HepG2 (cell line): Measurements from ENCODE around the gene HLF. TPM values are rescaled to one million over a fixed set of nuclear protein-coding genes. Genes with fewer than 3 reads are reported as not detected.

Source experiments
- CBX2 ChIP-seq, 2 experiments: fragments of 200-600 bp in 1 of 2; sonication (generic); formaldehyde crosslinking in 1 of 2; IDR thresholded peaks; 2 replicates each; pipeline versions ENCODE4 v1.7.0 to v1.8.1; 2018 to 2022; ENCODE audit warnings: low read depth in 2 of 2, low read length in 1 of 2, mild to moderate bottlenecking in 1 of 2, missing genetic modification reagents in 1 of 2
- CHD4 ChIP-seq: fragments of 200-600 bp; sonication (generic); IDR thresholded peaks from 2 replicates; pipeline ENCODE4 v1.7.0; 2017; ENCODE audit warnings: mild to moderate bottlenecking, low read length, borderline replicate concordance
- FOXK2 ChIP-seq: fragments of 450-650 bp; IDR thresholded peaks from 2 replicates; pipeline ENCODE4 v1.6.1; 2016
- GFI1 ChIP-seq: sonication (generic); formaldehyde crosslinking; IDR thresholded peaks from 2 replicates; pipeline ENCODE4 v1.5.0; 2020; ENCODE audit warnings: missing genetic modification reagents, mild to moderate bottlenecking, borderline replicate concordance
- HOXA9 ChIP-seq: sonication (generic); formaldehyde crosslinking; IDR thresholded peaks from 2 replicates; pipeline ENCODE4 v1.8.1; 2022; ENCODE audit warnings: missing genetic modification reagents, mild to moderate bottlenecking, moderate library complexity, borderline replicate concordance
- ISX ChIP-seq: sonication (generic); formaldehyde crosslinking; conservative IDR thresholded peaks from 2 replicates; pipeline ENCODE4 v1.5.0; 2020; ENCODE audit warnings: missing genetic modification reagents
- JARID2 ChIP-seq: sonication (generic); formaldehyde crosslinking; IDR thresholded peaks from 2 replicates; pipeline ENCODE4 v1.8.1; 2023; ENCODE audit warnings: missing genetic modification reagents, inconsistent platforms; ENCODE audit not compliant: insufficient replicate concordance
- MAF1 ChIP-seq: sonication (generic); formaldehyde crosslinking; IDR thresholded peaks from 2 replicates; pipeline ENCODE4 v1.5.0; 2020; ENCODE audit warnings: missing genetic modification reagents, borderline replicate concordance
- MYNN ChIP-seq: sonication (generic); formaldehyde crosslinking; IDR thresholded peaks from 2 replicates; pipeline ENCODE4 v1.4.0; 2020; ENCODE audit warnings: mild to moderate bottlenecking, low read depth, missing genetic modification reagents
- SIN3B ChIP-seq: fragments of 150-350 bp; IDR thresholded peaks from 2 replicates; pipeline ENCODE4 v1.6.1; 2014; ENCODE audit warnings: low read length
- ZNF143 ChIP-seq: sonication (generic); formaldehyde crosslinking; IDR thresholded peaks from 2 replicates; pipeline ENCODE4 v1.4.0; 2020; ENCODE audit warnings: missing genetic modification reagents
- ZNF260 ChIP-seq: sonication (generic); formaldehyde crosslinking; IDR thresholded peaks from 2 replicates; pipeline ENCODE4 v1.4.0; 2020; ENCODE audit warnings: missing genetic modification reagents, low read depth, mild to moderate bottlenecking, borderline replicate concordance
- ZNF615 ChIP-seq: sonication (generic); formaldehyde crosslinking; IDR thresholded peaks from 2 replicates; pipeline ENCODE4 v1.5.0; 2020; ENCODE audit warnings: mild to moderate bottlenecking, missing genetic modification reagents, borderline replicate concordance
- ZNF660 ChIP-seq: sonication (generic); formaldehyde crosslinking; IDR thresholded peaks from 2 replicates; pipeline ENCODE4 v1.5.1; 2020; ENCODE audit warnings: mild to moderate bottlenecking, low read depth, missing genetic modification reagents, borderline replicate concordance
- ZNF850 ChIP-seq: sonication (generic); formaldehyde crosslinking; conservative IDR thresholded peaks from 2 replicates; pipeline ENCODE4 v1.9.0; 2021; ENCODE audit warnings: mild to moderate bottlenecking, missing genetic modification reagents
- ZSCAN30 ChIP-seq: sonication (generic); formaldehyde crosslinking; IDR thresholded peaks from 2 replicates; pipeline ENCODE4 v1.5.0; 2020; ENCODE audit warnings: mild to moderate bottlenecking, missing genetic modification reagents
- polyA plus RNA-seq, 8 experiments: library from polyadenylated mRNA; depleted of rRNA in 3 of 8; stranded (reverse) in 7 of 8; unstranded in 1 of 8; fragments of >200 nt; fragmentation: Illumina TruSeq in 4 of 8; extraction: Trizol in 4 of 8; gene quantifications; 2 replicates each; pipeline versions ENCODE4 v1.2.1 to v1.2.3, GENCODE V29; 2011 to 2016; ENCODE audit warnings: low read depth in 4 of 8, missing spikeins in 1 of 8, mixed read lengths in 1 of 8; ENCODE audit not compliant: insufficient read depth in 1 of 8
- total RNA-seq, 5 experiments: library from RNA; depleted of rRNA; stranded (reverse); fragments of >200 nt; fragmentation: Illumina TruSeq; extraction: Trizol; gene quantifications; 2 replicates each; pipeline ENCODE4 v1.2.3, GENCODE V29; 2016; ENCODE audit warnings: low read depth in 1 of 5
- TF ChIP-seq, protein P1 (sequence below): sonication (generic); formaldehyde crosslinking; IDR thresholded peaks from 2 replicates; pipeline ENCODE4 v1.8.0; 2023; ENCODE audit warnings: mild to moderate bottlenecking, missing genetic modification reagents
- TF ChIP-seq, protein P2 (sequence below): sonication (generic); formaldehyde crosslinking; IDR thresholded peaks from 2 replicates; pipeline ENCODE4 v1.5.1; 2020; ENCODE audit warnings: mild to moderate bottlenecking, missing genetic modification reagents, borderline replicate concordance
- TF ChIP-seq, protein P3 (sequence below): sonication (generic); formaldehyde crosslinking; IDR thresholded peaks from 2 replicates; pipeline ENCODE4 v1.4.0; 2020; ENCODE audit warnings: missing genetic modification reagents
- TF ChIP-seq, protein P4 (sequence below): IDR thresholded peaks from 2 replicates; pipeline ENCODE4 v1.6.1; 2016; ENCODE audit warnings: low read depth, borderline replicate concordance
- TF ChIP-seq, protein P5 (sequence below): sonication (generic); formaldehyde crosslinking; IDR thresholded peaks from 2 replicates; pipeline ENCODE4 v1.4.0; 2020; ENCODE audit warnings: missing genetic modification reagents, borderline replicate concordance
- TF ChIP-seq, protein P6 (sequence below): sonication (generic); formaldehyde crosslinking; IDR thresholded peaks from 2 replicates; pipeline ENCODE4 v1.5.0; 2020; ENCODE audit warnings: mild to moderate bottlenecking, missing genetic modification reagents

The HLF gene
- total and polyA plus RNA-seq, 2 of the 13 experiments (the other 11 are each of a cell fraction or from before 2014, with no cell fraction given) = 202 to 346 TPM

DNA sequence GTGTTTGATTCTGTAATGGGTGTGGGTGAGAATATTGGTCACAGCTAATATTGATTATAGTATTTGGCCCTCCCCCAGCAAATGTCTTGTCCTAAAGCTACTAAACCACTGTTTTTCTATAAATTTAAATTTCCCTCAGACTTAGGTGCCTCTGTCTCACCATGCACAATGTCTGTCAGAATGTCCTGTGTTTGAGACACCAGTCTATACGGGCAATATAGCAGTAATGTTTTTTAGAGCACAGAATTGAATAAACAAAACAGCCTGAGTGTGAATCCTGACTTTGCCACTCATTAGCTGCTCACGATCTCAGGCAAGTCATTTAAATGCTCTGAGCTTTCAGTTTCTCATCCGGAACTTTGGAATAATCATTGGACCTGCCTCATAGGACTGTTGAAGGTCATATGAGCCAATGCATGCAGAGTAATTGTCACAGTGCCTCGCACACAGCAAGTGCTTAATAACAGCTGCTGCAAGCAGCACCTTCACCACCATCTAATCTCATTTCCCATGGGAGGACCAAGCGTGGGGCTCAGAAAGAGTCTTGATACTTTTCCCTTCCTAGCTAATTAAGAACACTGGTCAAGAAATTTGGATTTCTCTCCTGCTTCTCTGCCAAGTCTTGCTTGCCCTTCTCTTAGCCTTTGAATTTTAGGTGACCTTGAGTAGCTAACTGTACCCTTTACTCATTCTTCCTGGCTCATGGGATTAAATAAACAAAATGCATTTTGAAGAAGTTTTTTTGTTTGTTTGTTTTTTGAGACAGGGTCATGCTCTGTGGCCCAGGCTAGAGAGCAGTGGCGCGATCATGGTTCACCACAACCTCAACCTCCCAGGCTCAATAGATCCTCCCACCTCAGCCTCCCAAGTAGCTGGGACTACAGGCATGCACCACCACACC, 9.8 kb downstream of the HLF start (continued):
- TF ChIP-seq ZNF260 (CRISPR knock-in tag) (no peak), MAF1 (no peak), MYNN (CRISPR knock-in tag) (no peak), CBX2 (IDR thresholded peaks at IDR 0.05; ENCODE audit: low read depth, low read length) (no peak), CBX2 (CRISPR knock-in tag; IDR thresholded peaks at IDR 0.05; ENCODE audit: low read depth) (0 out of 2 replicates have a peak, but pooled peaks have one; percentile 33), FOXK2 (no peak), GFI1 (CRISPR knock-in tag) (no peak), ZSCAN30 (CRISPR knock-in tag) (no peak), ISX (CRISPR knock-in tag) (no peak), JARID2 (CRISPR knock-in tag) (no peak), ZNF850 (CRISPR knock-in tag) (no peak), CHD4 (no peak), ZNF615 (CRISPR knock-in tag) (no peak), HOXA9 (CRISPR knock-in tag) (no peak), SIN3B (no peak), ZNF660 (CRISPR knock-in tag) (no peak), ZNF143 (no peak)
- TF ChIP-seq, protein P1, sequence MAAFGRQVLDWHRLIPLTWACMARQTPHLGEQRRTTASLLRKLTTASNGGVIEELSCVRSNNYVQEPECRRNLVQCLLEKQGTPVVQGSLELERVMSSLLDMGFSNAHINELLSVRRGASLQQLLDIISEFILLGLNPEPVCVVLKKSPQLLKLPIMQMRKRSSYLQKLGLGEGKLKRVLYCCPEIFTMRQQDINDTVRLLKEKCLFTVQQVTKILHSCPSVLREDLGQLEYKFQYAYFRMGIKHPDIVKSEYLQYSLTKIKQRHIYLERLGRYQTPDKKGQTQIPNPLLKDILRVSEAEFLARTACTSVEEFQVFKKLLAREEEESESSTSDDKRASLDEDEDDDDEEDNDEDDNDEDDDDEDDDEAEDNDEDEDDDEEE (CRISPR knock-in tag) = no peak
- TF ChIP-seq, protein P2, sequence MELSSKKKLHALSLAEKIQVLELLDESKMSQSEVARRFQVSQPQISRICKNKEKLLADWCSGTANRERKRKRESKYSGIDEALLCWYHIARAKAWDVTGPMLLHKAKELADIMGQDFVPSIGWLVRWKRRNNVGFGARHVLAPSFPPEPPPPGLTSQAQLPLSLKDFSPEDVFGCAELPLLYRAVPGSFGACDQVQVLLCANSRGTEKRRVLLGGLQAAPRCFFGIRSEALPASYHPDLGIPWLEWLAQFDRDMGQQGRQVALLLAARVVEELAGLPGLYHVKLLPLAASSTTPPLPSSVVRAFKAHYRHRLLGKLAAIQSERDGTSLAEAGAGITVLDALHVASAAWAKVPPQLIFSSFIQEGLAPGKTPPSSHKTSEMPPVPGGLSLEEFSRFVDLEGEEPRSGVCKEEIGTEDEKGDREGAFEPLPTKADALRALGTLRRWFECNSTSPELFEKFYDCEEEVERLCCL (CRISPR knock-in tag) = no peak
- TF ChIP-seq, protein P3, sequence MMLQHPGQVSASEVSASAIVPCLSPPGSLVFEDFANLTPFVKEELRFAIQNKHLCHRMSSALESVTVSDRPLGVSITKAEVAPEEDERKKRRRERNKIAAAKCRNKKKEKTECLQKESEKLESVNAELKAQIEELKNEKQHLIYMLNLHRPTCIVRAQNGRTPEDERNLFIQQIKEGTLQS (CRISPR knock-in tag) = no peak
- TF ChIP-seq, protein P4, sequence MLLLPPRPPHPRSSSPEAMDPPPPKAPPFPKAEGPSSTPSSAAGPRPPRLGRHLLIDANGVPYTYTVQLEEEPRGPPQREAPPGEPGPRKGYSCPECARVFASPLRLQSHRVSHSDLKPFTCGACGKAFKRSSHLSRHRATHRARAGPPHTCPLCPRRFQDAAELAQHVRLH = no peak
- TF ChIP-seq, protein P5, sequence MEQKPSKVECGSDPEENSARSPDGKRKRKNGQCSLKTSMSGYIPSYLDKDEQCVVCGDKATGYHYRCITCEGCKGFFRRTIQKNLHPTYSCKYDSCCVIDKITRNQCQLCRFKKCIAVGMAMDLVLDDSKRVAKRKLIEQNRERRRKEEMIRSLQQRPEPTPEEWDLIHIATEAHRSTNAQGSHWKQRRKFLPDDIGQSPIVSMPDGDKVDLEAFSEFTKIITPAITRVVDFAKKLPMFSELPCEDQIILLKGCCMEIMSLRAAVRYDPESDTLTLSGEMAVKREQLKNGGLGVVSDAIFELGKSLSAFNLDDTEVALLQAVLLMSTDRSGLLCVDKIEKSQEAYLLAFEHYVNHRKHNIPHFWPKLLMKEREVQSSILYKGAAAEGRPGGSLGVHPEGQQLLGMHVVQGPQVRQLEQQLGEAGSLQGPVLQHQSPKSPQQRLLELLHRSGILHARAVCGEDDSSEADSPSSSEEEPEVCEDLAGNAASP (CRISPR knock-in tag) = 0 out of 2 replicates have a peak, but pooled peaks have one; percentile 27
- TF ChIP-seq, protein P6, sequence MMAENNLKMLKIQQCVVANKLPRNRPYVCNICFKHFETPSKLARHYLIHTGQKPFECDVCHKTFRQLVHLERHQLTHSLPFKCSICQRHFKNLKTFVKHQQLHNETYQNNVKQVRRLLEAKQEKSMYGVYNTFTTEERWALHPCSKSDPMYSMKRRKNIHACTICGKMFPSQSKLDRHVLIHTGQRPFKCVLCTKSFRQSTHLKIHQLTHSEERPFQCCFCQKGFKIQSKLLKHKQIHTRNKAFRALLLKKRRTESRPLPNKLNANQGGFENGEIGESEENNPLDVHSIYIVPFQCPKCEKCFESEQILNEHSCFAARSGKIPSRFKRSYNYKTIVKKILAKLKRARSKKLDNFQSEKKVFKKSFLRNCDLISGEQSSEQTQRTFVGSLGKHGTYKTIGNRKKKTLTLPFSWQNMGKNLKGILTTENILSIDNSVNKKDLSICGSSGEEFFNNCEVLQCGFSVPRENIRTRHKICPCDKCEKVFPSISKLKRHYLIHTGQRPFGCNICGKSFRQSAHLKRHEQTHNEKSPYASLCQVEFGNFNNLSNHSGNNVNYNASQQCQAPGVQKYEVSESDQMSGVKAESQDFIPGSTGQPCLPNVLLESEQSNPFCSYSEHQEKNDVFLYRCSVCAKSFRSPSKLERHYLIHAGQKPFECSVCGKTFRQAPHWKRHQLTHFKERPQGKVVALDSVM = peak; percentile 97
